UCSD-AML1 (cell line): ENCODE measurements around the gene SLC2A13.
"Not testable (repeated sequence)": the region's sequence is repeated elsewhere in the genome, so short reads cannot be mapped to it uniquely, and the experiment has no call there.

Source experiments
- DNase-seq: peaks from one replicate; lab custom pipeline; 2025; ENCODE audit not compliant: unreplicated experiment; lab: John Stamatoyannopoulos, UW

SLC2A13 gene

GRCh38 chr12:40044396-40044795, 61.5 kb downstream of the SLC2A13 start:
- DNase-seq: no peak

- DNase-seq: no peak
These were observed 66.3 kb downstream of the SLC2A13 start for GRCh38 chr12:40039598-40039997.

GRCh38 chr12:40038619-40039018, 67.3 kb downstream of the SLC2A13 start:
- no peak for DNase-seq

- no peak for DNase-seq
These were observed 71.2 kb downstream of the SLC2A13 start for GRCh38 chr12:40034712-40035111.

- no peak for DNase-seq
These were observed 71.7 kb downstream of the SLC2A13 start for GRCh38 chr12:40034156-40034555.

- no peak for DNase-seq
These were observed 72.6 kb downstream of the SLC2A13 start for GRCh38 chr12:40033242-40033630.

GRCh38 chr12:40032433-40033241, 73.2 kb downstream of the SLC2A13 start:
- no peak for DNase-seq

- DNase-seq: no peak
These were observed 73.9 kb downstream of the SLC2A13 start for GRCh38 chr12:40031965-40032364.

- not testable (repeated sequence) for DNase-seq
These were observed 74.9 kb downstream of the SLC2A13 start for GRCh38 chr12:40030970-40031369.

- DNase-seq: no peak
These were observed 77.6 kb downstream of the SLC2A13 start for GRCh38 chr12:40028296-40028695.

GRCh38 chr12:40022850-40023249, 83.0 kb downstream of the SLC2A13 start:
- no peak for DNase-seq

- DNase-seq: no peak
These were observed 85.6 kb downstream of the SLC2A13 start for GRCh38 chr12:40020261-40020691.

- DNase-seq: no peak
These were observed 88.4 kb downstream of the SLC2A13 start for GRCh38 chr12:40017488-40017887.

- DNase-seq: no peak
These were observed 88.9 kb downstream of the SLC2A13 start for GRCh38 chr12:40016980-40017379.

GRCh38 chr12:40015881-40016280, 90.0 kb downstream of the SLC2A13 start:
- no peak for DNase-seq

- DNase-seq: no peak
These were observed 90.5 kb downstream of the SLC2A13 start for GRCh38 chr12:40015345-40015744.

- DNase-seq: no peak
These were observed 92.0 kb downstream of the SLC2A13 start for GRCh38 chr12:40013847-40014246.

- no peak for DNase-seq
These were observed 92.6 kb downstream of the SLC2A13 start for GRCh38 chr12:40013292-40013691.

GRCh38 chr12:40012711-40013110, 93.2 kb downstream of the SLC2A13 start:
- DNase-seq: no peak

- DNase-seq: no peak
These were observed 94.1 kb downstream of the SLC2A13 start for GRCh38 chr12:40011775-40012129.

- peak; percentile 8 for DNase-seq
These were observed 94.7 kb downstream of the SLC2A13 start for GRCh38 chr12:40010899-40011774.
